Measurements from ENCODE around the gene ASTN2.

DNA sequence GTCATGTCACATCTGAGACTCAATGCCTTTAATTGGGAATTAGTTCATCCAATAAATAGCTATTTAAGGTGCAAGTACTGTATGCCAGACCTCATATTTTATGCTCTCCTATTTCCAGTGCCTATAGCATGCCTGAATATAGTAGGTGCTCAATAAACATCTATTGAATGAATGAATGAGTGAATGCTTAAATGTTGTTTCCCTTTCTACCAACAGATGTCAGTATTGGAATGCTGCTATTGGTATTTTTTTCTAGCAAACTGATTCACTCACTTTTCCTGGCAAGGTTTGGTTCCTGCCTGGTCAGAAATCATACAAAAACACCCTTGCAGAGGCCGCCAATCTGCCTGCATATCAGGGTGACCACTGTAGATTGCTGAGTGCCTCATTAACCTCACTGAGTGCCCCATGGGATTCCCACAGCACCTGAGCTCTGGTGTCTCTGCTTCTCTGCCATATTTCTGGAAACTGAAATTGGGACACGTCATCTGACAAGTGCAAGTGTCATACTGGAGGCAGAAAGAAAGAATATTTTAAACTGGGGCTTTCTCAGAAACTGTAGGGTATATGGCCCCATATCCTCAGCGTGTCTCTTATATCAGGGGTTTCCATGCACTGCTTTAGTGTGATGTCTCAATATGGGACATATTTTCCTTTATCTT, 368.1 kb downstream of the ASTN2 start:
- TF ChIP-seq EZH2 (IDR thresholded peaks at IDR 0.05; ENCODE audit: low read depth, unreplicated experiment) (no peak), POLR2AphosphoS5 (IDR thresholded peaks at IDR 0.05; ENCODE audit: low read depth) (no peak)

All from GM23338 (cell line).